ENCODE results near the gene ATP6AP2.

DNA sequence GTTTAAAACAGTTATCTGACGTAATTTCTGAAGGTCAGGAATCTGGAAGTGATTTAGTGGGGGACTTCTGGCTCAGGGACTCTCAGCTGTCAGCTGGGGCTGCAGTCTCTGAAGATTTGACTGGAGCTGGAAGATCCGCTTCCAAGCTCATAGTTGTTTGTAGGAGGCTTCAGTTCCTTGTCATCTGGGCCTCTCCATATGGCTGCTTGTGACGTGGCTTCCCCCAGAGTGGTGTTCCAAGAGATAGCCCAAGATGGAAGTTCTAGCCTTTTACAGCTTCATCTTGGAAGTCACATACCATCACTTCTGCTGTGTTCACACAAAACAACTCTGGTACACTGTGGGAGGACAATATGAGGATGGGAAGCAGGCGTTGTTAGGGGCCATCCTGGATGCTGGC is 44.5 kb downstream of the ATP6AP2 start:
- no peak for TF ChIP-seq EZH2phosphoT487 (IDR thresholded peaks at IDR 0.05; ENCODE audit: borderline replicate concordance)
- TF ChIP-seq, protein P1, sequence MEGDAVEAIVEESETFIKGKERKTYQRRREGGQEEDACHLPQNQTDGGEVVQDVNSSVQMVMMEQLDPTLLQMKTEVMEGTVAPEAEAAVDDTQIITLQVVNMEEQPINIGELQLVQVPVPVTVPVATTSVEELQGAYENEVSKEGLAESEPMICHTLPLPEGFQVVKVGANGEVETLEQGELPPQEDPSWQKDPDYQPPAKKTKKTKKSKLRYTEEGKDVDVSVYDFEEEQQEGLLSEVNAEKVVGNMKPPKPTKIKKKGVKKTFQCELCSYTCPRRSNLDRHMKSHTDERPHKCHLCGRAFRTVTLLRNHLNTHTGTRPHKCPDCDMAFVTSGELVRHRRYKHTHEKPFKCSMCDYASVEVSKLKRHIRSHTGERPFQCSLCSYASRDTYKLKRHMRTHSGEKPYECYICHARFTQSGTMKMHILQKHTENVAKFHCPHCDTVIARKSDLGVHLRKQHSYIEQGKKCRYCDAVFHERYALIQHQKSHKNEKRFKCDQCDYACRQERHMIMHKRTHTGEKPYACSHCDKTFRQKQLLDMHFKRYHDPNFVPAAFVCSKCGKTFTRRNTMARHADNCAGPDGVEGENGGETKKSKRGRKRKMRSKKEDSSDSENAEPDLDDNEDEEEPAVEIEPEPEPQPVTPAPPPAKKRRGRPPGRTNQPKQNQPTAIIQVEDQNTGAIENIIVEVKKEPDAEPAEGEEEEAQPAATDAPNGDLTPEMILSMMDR (conservative IDR thresholded peaks at IDR 0.05; ENCODE audit: low read length): no peak
